ENCODE results near the gene UMAD1.

Gene UMAD1

DNA sequence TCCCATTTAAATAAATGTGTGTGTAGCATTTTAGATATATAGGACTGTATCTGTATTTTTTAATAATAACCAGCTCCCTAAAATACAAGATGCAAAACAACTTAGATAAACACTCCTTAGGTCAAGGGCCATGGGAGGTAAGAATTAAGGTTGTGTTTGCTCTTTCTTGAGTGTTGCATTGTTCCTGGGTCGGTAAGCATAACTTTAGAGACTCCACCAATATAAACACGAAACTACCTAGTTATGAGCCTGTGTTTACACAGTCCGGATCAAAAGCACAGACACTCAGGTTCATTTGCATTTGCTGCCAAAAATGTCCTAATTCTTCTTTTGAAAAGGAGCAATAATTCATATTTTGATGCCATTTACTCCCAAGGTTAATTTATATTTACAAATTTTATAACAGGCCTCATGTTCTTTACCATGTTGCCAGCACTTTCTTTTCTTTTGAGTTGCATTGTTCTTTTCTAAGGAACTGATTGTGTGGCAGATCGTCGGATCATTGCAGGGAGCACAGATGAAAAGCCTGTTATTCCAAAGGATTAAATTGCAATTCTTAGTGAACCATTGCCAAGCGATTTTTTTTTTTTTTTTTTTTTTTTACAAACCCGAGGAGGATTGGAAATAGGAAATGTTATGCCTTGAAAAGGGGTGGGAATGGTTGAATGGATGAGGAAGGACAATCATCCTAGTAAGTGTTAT, 282.3 kb downstream of the UMAD1 start:
- H3K27me3 ChIP-seq (ENCODE audit: insufficient read depth, low read length), result no peaks in the 10 kb centered on the region
- H3K27ac ChIP-seq (ENCODE audit: low read length), result no peak overlapping the region
- no peaks in the 10 kb centered on the region for H3K9me3 ChIP-seq (ENCODE audit: insufficient read depth, low read depth, low read length)
- peaks cover 43% of the 10 kb centered on the region for H3K4me1 ChIP-seq (ENCODE audit: insufficient read depth, low read length)
- no peak overlapping the region for H3K9ac ChIP-seq (ENCODE audit: low read depth, low read length)
- H3K4me3 ChIP-seq (ENCODE audit: low read length), result no peak overlapping the region
- H3K36me3 ChIP-seq (ENCODE audit: insufficient read depth, low read depth, low read length), result no peaks in the 10 kb centered on the region

DNA sequence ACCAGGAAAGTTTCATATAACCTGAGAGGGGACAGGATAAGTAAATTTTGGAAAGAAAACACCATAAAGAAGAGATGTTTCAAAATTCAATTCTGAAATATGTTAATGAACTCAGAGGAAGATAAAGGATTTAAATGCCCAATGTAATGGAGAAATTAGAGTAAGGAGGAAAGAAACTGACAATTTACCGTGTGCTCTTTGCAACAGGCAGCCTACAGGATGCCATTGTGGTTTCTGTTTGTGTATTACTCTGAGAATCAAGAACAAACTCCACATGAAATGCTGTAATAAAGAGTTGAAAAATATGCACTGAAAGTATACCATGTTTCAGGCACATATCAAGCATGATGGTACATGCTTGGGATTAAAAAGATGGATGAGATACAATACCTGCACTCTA, 283.3 kb downstream of the UMAD1 start:
- Histone ChIP-seq H3K36me3 (ENCODE audit: insufficient read depth, low read depth, low read length) (no peaks in the 10 kb centered on the region), H3K9me3 (ENCODE audit: insufficient read depth, low read depth, low read length) (no peaks in the 10 kb centered on the region), H3K4me3 (ENCODE audit: low read length) (no peak overlapping the region), H3K27me3 (ENCODE audit: insufficient read depth, low read length) (no peaks in the 10 kb centered on the region), H3K27ac (ENCODE audit: low read length) (no peak overlapping the region), H3K4me1 (ENCODE audit: insufficient read depth, low read length) (peaks cover 40% of the 10 kb centered on the region), H3K9ac (ENCODE audit: low read depth, low read length) (no peak overlapping the region)

DNA sequence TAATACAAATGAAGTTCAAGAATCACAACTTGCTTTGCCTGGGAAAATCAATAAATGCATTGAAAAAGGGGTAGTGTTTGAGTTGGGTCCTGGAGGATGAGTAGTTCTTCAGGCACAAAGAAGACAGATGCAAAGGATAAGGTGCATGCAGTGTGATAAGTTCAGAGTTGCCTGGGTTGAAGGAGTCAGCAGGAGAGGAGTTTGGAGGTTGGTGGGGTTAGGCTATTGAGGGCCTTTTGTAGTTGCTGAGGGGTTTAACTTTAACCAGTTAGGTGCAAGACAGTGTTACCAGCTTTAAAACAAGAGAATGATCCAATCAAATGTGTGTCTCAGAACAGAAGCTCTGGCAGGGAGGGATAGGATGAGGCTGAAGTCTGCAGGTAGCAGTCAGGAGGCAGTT, 283.8 kb downstream of the UMAD1 start:
- no peaks in the 10 kb centered on the region for H3K36me3 ChIP-seq (ENCODE audit: insufficient read depth, low read depth, low read length)
- peaks cover 35% of the 10 kb centered on the region for H3K4me1 ChIP-seq (ENCODE audit: insufficient read depth, low read length)
- no peak overlapping the region for H3K4me3 ChIP-seq (ENCODE audit: low read length)
- H3K27me3 ChIP-seq (ENCODE audit: insufficient read depth, low read length), result no peaks in the 10 kb centered on the region
- no peaks in the 10 kb centered on the region for H3K9me3 ChIP-seq (ENCODE audit: insufficient read depth, low read depth, low read length)
- H3K27ac ChIP-seq (ENCODE audit: low read length), result no peak overlapping the region
- no peak overlapping the region for H3K9ac ChIP-seq (ENCODE audit: low read depth, low read length)
